ENCODE data around the gene TMEM217.

Gene TMEM217

DNA sequence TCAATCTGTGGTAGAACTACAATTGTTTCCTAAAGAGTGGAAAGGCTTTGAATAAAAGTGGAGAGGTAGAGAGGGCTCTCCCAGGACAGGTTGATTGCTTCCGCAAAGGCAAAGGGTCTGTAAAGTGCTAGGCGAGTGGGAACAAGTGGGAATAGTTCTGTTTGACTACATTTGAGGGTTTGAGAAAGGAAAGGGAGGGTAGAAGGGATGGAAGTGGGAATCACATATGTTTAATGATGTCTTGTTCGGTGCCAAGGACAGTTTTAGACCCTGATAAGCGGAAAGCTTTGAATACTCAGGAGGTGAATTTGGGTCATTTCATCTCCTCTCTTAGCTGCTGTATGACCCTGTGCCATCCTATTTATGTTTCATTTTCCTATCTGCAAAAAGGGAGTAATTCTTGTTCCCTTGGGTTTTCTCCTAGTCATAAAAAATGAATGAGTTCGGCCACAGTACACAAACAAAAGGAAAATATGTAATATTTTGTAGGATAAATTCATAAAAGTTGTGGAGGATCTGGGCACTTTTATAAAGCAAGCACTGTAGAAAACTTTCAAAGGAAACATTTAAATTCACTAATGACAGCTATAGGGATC is 89.7 kb downstream of the TMEM217 start:
- Histone ChIP-seq H3K4me2 (ENCODE audit: low read depth, low read length, poor library complexity, severe bottlenecking) (peak overlapping the region; percentile 75), H4K20me1 (ENCODE audit: low read depth, low read length) (peaks cover 10% of the 10 kb centered on the region), H3K36me3 (ENCODE audit: low read length) (peaks cover 21% of the 10 kb centered on the region), H3K4me3 (ENCODE audit: insufficient read depth, low read length, poor library complexity, severe bottlenecking) (no peak overlapping the region), H3K79me2 (ENCODE audit: insufficient read depth, low read length) (peaks cover 31% of the 10 kb centered on the region), H3K9ac (ENCODE audit: low read length) (no peak overlapping the region; the same call in 1 of the 2 replicates), H3F3A (ENCODE audit: insufficient read depth) (peaks cover 46% of the 10 kb centered on the region), H3K9me3 (ENCODE audit: insufficient read depth, low read length) (no peaks in the 10 kb centered on the region), H3K9me2 (replicated peaks; ENCODE audit: insufficient read depth, low read length) (no peaks in the 10 kb centered on the region), H3K27me3 (ENCODE audit: low read length) (no peaks in the 10 kb centered on the region), H2AFZ (ENCODE audit: low read depth, low read length, severe bottlenecking) (no peak overlapping the region), H3K27ac (ENCODE audit: low read depth, low read length) (no peak overlapping the region)
- TF ChIP-seq, protein P1, sequence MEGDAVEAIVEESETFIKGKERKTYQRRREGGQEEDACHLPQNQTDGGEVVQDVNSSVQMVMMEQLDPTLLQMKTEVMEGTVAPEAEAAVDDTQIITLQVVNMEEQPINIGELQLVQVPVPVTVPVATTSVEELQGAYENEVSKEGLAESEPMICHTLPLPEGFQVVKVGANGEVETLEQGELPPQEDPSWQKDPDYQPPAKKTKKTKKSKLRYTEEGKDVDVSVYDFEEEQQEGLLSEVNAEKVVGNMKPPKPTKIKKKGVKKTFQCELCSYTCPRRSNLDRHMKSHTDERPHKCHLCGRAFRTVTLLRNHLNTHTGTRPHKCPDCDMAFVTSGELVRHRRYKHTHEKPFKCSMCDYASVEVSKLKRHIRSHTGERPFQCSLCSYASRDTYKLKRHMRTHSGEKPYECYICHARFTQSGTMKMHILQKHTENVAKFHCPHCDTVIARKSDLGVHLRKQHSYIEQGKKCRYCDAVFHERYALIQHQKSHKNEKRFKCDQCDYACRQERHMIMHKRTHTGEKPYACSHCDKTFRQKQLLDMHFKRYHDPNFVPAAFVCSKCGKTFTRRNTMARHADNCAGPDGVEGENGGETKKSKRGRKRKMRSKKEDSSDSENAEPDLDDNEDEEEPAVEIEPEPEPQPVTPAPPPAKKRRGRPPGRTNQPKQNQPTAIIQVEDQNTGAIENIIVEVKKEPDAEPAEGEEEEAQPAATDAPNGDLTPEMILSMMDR (IDR thresholded peaks at IDR 0.05; ENCODE audit: insufficient read depth, low read length, poor library complexity, severe bottlenecking) = no peak
- TF ChIP-seq EZH2phosphoT487 (conservative IDR thresholded peaks at IDR 0.05; ENCODE audit: low read length) = no peak

DNA sequence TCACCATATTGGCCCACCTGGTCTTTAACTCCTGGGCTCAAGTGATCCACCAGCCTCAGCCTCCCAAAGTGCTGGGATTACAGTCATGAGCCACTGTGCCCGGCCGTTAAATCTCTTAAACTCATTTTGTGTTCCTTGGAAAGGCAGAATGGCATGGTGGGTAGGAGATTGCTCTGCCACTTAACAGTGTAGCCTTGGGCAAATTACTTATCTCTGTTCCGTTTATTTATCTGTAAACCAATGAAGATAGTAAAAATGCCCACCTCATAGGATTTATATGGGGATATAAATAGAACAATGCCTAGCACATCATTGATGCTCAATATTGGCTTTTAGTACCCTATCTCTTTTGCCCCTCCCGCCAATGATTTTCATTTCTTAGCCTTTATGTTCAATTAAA is 95.2 kb downstream of the TMEM217 start:
- Histone ChIP-seq H3F3A (ENCODE audit: insufficient read depth) (peaks cover 41% of the 10 kb centered on the region), H3K36me3 (ENCODE audit: low read length) (no peaks in the 10 kb centered on the region), H3K79me2 (ENCODE audit: insufficient read depth, low read length) (no peaks in the 10 kb centered on the region), H3K9ac (ENCODE audit: low read length) (no peak overlapping the region), H3K4me2 (ENCODE audit: low read depth, low read length, poor library complexity, severe bottlenecking) (no peak overlapping the region), H2AFZ (ENCODE audit: low read depth, low read length, severe bottlenecking) (no peak overlapping the region), H3K4me3 (ENCODE audit: insufficient read depth, low read length, poor library complexity, severe bottlenecking) (no peak overlapping the region), H3K27me3 (ENCODE audit: low read length) (no peaks in the 10 kb centered on the region), H3K9me2 (replicated peaks; ENCODE audit: insufficient read depth, low read length) (no peaks in the 10 kb centered on the region), H3K27ac (ENCODE audit: low read depth, low read length) (peak overlapping the region; percentile 27; the same call in 1 of the 2 replicates), H3K9me3 (ENCODE audit: insufficient read depth, low read length) (no peaks in the 10 kb centered on the region), H4K20me1 (ENCODE audit: low read depth, low read length) (no peaks in the 10 kb centered on the region)
- TF ChIP-seq, protein P1 (IDR thresholded peaks at IDR 0.05; ENCODE audit: insufficient read depth, low read length, poor library complexity, severe bottlenecking) = no peak
- TF ChIP-seq EZH2phosphoT487 (conservative IDR thresholded peaks at IDR 0.05; ENCODE audit: low read length) = no peak

All from SU-DHL-6 (cell line).